Tibial nerve (tissue), 4 donors: ENCODE results near the gene NAXE. TPM values are rescaled to one million over a fixed set of nuclear protein-coding genes. Genes with fewer than 3 reads are reported as not detected.

ENCODE experiments used
- DNase-seq, 2 donors: peaks; one replicate each; pipeline ENCODE4 v3.0.0-alpha.2; 2019; ENCODE audit warnings: low spot score in 2 of 2
- H3K27ac ChIP-seq, 4 donors: fragments of 200-600 bp; sonication (generic) in 3 of 4; one replicate each; pipeline ENCODE4 v1.5.1; 2017 to 2019; ENCODE audit warnings: mild to moderate bottlenecking in 1 of 4
- H3K27me3 ChIP-seq, 2 donors: fragments of 200-600 bp; sonication (generic) in 1 of 2; one replicate each; pipeline versions ENCODE4 v1.5.1 to v1.6.0; 2017 to 2019
- H3K36me3 ChIP-seq, 3 donors: fragments of 200-600 bp; sonication (generic); one replicate each; pipeline ENCODE4 v1.5.1; 2018 to 2019
- H3K4me1 ChIP-seq, 4 donors: fragments of 200-600 bp; sonication (generic) in 3 of 4; one replicate each; pipeline ENCODE4 v1.5.1; 2017 to 2019
- H3K4me3 ChIP-seq, 4 donors: fragments of 200-600 bp; sonication (generic) in 3 of 4; one replicate each; pipeline ENCODE4 v1.5.1; 2017 to 2019; ENCODE audit warnings: mild to moderate bottlenecking in 1 of 4, moderate library complexity in 1 of 4
- H3K9me3 ChIP-seq, 4 donors: fragments of 200-600 bp; sonication (generic) in 3 of 4; one replicate each; pipeline ENCODE4 v1.5.1; 2017 to 2019
- CTCF ChIP-seq, 5 experiments: fragments of 200-600 bp in 3 of 5; fragments of 450-650 bp in 2 of 5; sonication (generic) in 3 of 5; IDR thresholded peaks; one replicate each; pipeline ENCODE4 v1.5.1; 2016 to 2019; ENCODE audit warnings: antibody characterized with exemption in 5 of 5, mild to moderate bottlenecking in 3 of 5, moderate library complexity in 2 of 5
- EP300 ChIP-seq, 2 donors: sonication (generic); formaldehyde crosslinking; IDR thresholded peaks; one replicate each; pipeline ENCODE4 v1.6.1; 2017; ENCODE audit warnings: antibody characterized with exemption in 2 of 2, mild to moderate bottlenecking in 1 of 2
- POLR2A ChIP-seq, 2 donors: fragments of 450-650 bp; IDR thresholded peaks; one replicate each; pipeline ENCODE4 v1.6.1; 2017; ENCODE audit warnings: antibody characterized with exemption in 2 of 2, mild to moderate bottlenecking in 2 of 2, moderate library complexity in 2 of 2
- WGBS, 2 donors: methylation state at CpG; one replicate each; pipeline ENCODE4 v1.1.5; 2018; 5-methylcytosine and 5-hydroxymethylcytosine counted together
- total RNA-seq, 4 donors: library from RNA; depleted of rRNA; stranded (reverse); fragments of >200 nt; gene quantifications; one replicate each; pipeline ENCODE4 v1.1.0, GENCODE V29; 2016

Gene NAXE
- total RNA-seq, 4 donors from 2014 or later: 53.1 to 105 (median 82.7) TPM

GRCh38 chr1:156556354-156556753 is 35.2 kb upstream of the NAXE start:
- Histone ChIP-seq H3K9me3 (no peaks in the 10 kb centered on the region), H3K4me1 (no peaks in the 10 kb centered on the region), H3K36me3 (no peaks in the 10 kb centered on the region), H3K27me3 (no peaks in the 10 kb centered on the region), H3K27ac (no peak overlapping the region), H3K4me3 (no peak overlapping the region)
- no peak for DNase-seq
- WGBS, 2 donors: 68 to 77% methylated on average over 6 to 9 of the region's 9 CpGs
- TF ChIP-seq CTCF (IDR thresholded peaks at IDR 0.05) (no peak), POLR2A (IDR thresholded peaks at IDR 0.05) (no peak), EP300 (IDR thresholded peaks at IDR 0.05) (no peak)

GRCh38 chr1:156559086-156559796 is 32.3 kb upstream of the NAXE start:
- Histone ChIP-seq H3K27ac (no peak overlapping the region), H3K4me1 (no peaks in the 10 kb centered on the region), H3K9me3 (no peaks in the 10 kb centered on the region), H3K36me3 (no peaks in the 10 kb centered on the region), H3K4me3 (no peak overlapping the region), H3K27me3 (no peaks in the 10 kb centered on the region)
- no peak for DNase-seq
- TF ChIP-seq POLR2A (IDR thresholded peaks at IDR 0.05): no peak
- no peak for TF ChIP-seq EP300 (IDR thresholded peaks at IDR 0.05)
- TF ChIP-seq CTCF (IDR thresholded peaks at IDR 0.05): no peak
- WGBS, 2 donors: 77 to 84% methylated on average over 7 of the region's 8 CpGs

- Histone ChIP-seq H3K4me3 (no peak overlapping the region), H3K27ac (no peak overlapping the region), H3K4me1 (no peaks in the 10 kb centered on the region), H3K36me3 (no peaks in the 10 kb centered on the region), H3K9me3 (no peaks in the 10 kb centered on the region), H3K27me3 (no peaks in the 10 kb centered on the region)
- WGBS, 2 donors: 77 to 79% methylated on average over 5 of the region's 5 CpGs
- TF ChIP-seq CTCF (IDR thresholded peaks at IDR 0.05) (no peak), POLR2A (IDR thresholded peaks at IDR 0.05) (no peak), EP300 (IDR thresholded peaks at IDR 0.05) (no peak)
- no peak for DNase-seq
Measured at GRCh38 chr1:156559797-156560385, 31.7 kb upstream of the NAXE start.

- no peaks in the 10 kb centered on the region for H3K9me3 ChIP-seq
- H3K36me3 ChIP-seq: no peaks in the 10 kb centered on the region
- no peaks in the 10 kb centered on the region for H3K4me1 ChIP-seq
- H3K27me3 ChIP-seq: no peaks in the 10 kb centered on the region
- DNase-seq: no peak
- no peak for TF ChIP-seq CTCF (IDR thresholded peaks at IDR 0.05)
- no peak for TF ChIP-seq EP300 (IDR thresholded peaks at IDR 0.05)
- TF ChIP-seq POLR2A (IDR thresholded peaks at IDR 0.05): no peak
- 70 to 77% methylated on average over 5 of the region's 5 CpGs for WGBS, 2 donors
- H3K27ac ChIP-seq: no peak overlapping the region
- H3K4me3 ChIP-seq: no peak overlapping the region
Measured at GRCh38 chr1:156560585-156561163, 30.9 kb upstream of the NAXE start.

GRCh38 chr1:156565519-156565918 is 26.1 kb upstream of the NAXE start:
- TF ChIP-seq POLR2A (IDR thresholded peaks at IDR 0.05) (no peak), EP300 (IDR thresholded peaks at IDR 0.05) (no peak), CTCF (IDR thresholded peaks at IDR 0.05) (no peak)
- H3K4me1 ChIP-seq: peaks cover 0 to under 1% (median 0%) of the 10 kb centered on the region in 4 donors
- no peaks in the 10 kb centered on the region for H3K36me3 ChIP-seq
- WGBS, 2 donors: 70 to 74% methylated on average over 2 of the region's 2 CpGs
- no peaks in the 10 kb centered on the region for H3K27me3 ChIP-seq
- no peak overlapping the region for H3K4me3 ChIP-seq
- DNase-seq: no peak
- H3K9me3 ChIP-seq: no peaks in the 10 kb centered on the region
- H3K27ac ChIP-seq: no peak overlapping the region
